Hepatocyte (in vitro differentiated cells): Measurements from ENCODE around the gene SMDT1.
"Not testable (repeated sequence)": the region's sequence is repeated elsewhere in the genome, so short reads cannot be mapped to it uniquely, and the experiment has no call there.

Source experiments
- CTCF ChIP-seq: fragments of 200-600 bp; sonication (generic); IDR thresholded peaks from 2 replicates; pipeline ENCODE4 v1.5.1; 2016; ENCODE audit warnings: antibody characterized with exemption, mild to moderate bottlenecking; ENCODE audit not compliant: poor library complexity
- EZH2 ChIP-seq: fragments of 200-600 bp; sonication (generic); IDR thresholded peaks from 2 replicates; pipeline ENCODE4 v1.6.1; 2016; ENCODE audit warnings: antibody characterized with exemption, mild to moderate bottlenecking, borderline replicate concordance
- EZH2phosphoT487 ChIP-seq: fragments of 200-600 bp; sonication (generic); IDR thresholded peaks from one replicate; pipeline ENCODE4 v1.6.1; 2018; ENCODE audit warnings: antibody characterized with exemption, mild to moderate bottlenecking, low read depth, moderate library complexity; ENCODE audit not compliant: unreplicated experiment, severe bottlenecking

GRCh38 chr22:42128007-42128406 lies 48.5 kb downstream of the SMDT1 start:
- TF ChIP-seq EZH2, CTCF, EZH2phosphoT487: not testable (repeated sequence)
